ENCODE results near the gene RAD1. TPM values are rescaled to one million over a fixed set of nuclear protein-coding genes. Genes with fewer than 3 reads are reported as not detected.

Gene RAD1
- total RNA-seq, 4 donors from 2014 or later: 22.5 to 62.1 (median 39.6) TPM

GRCh38 chr5:34918025-34918424 is 2.7 kb upstream of the RAD1 start:
- Histone ChIP-seq H3K9me3 (no peaks in the 10 kb centered on the region), H3K36me3 (peaks cover 2 to 40% (median 32%) of the 10 kb centered on the region in 4 donors), H3K4me1 (peaks cover 25 to 42% (median 37%) of the 10 kb centered on the region in 4 donors), H3K27me3 (no peaks in the 10 kb centered on the region), H3K4me3 (no peak overlapping the region), H3K27ac (replicated peaks in 1 of 4) (no peak overlapping the region)
- WGBS: 91% methylated on average over 4 of the region's 4 CpGs
- TF ChIP-seq POLR2AphosphoS5 (IDR thresholded peaks at IDR 0.05) (no peak), EP300 (IDR thresholded peaks at IDR 0.05) (no peak), POLR2A (IDR thresholded peaks at IDR 0.05; ENCODE audit: low read depth) (no peak)
- TF ChIP-seq, protein P1, sequence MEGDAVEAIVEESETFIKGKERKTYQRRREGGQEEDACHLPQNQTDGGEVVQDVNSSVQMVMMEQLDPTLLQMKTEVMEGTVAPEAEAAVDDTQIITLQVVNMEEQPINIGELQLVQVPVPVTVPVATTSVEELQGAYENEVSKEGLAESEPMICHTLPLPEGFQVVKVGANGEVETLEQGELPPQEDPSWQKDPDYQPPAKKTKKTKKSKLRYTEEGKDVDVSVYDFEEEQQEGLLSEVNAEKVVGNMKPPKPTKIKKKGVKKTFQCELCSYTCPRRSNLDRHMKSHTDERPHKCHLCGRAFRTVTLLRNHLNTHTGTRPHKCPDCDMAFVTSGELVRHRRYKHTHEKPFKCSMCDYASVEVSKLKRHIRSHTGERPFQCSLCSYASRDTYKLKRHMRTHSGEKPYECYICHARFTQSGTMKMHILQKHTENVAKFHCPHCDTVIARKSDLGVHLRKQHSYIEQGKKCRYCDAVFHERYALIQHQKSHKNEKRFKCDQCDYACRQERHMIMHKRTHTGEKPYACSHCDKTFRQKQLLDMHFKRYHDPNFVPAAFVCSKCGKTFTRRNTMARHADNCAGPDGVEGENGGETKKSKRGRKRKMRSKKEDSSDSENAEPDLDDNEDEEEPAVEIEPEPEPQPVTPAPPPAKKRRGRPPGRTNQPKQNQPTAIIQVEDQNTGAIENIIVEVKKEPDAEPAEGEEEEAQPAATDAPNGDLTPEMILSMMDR (IDR thresholded peaks at IDR 0.05): no peak
- intact Hi-C loops (cut with DNase I): no loop called here
- DNase-seq (ENCODE audit: extremely low spot score): no peak

DNA sequence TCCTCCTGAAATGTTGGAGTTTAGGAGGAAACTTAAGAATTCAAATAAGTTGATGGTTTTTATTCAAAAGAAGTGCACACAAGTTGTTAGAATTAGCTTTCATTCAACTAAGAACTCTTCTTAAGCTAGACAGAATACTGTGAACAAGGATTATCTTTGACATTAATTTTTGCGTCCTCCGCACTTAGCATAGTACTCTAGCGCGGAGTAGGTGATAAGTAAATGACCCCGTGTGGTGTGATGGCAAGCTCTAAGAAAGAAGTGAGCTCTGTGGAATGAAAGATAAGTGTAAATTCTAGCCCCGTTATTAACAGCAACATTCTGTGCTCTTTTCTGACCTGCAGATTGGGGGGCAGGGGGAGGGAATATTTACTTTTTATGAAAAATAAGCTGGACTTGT is 1.2 kb upstream of the RAD1 start:
- Histone ChIP-seq H3K36me3 (peaks cover 6 to 38% (median 27%) of the 10 kb centered on the region in 4 donors), H3K9me3 (no peaks in the 10 kb centered on the region), H3K4me3 (peak overlapping the region; percentile 72 to 98 (median 95)), H3K27ac (replicated peaks in 1 of 4) (peak overlapping the region in 1 of 4 donors; percentile 85), H3K27me3 (no peaks in the 10 kb centered on the region), H3K4me1 (peaks cover 25 to 51% (median 47%) of the 10 kb centered on the region in 4 donors)
- DNase-seq (ENCODE audit: extremely low spot score): no peak
- WGBS: 33% methylated on average over 6 of the region's 6 CpGs
- no peak for TF ChIP-seq EP300 (IDR thresholded peaks at IDR 0.05)
- intact Hi-C loops (cut with DNase I): no loop called here

GRCh38 chr5:34915856-34916192 is 520 bp upstream of the RAD1 start:
- Histone ChIP-seq H3K9me3 (no peaks in the 10 kb centered on the region), H3K4me3 (peak overlapping the region; percentile 72 to 98 (median 95)), H3K36me3 (peaks cover 13 to 38% (median 27%) of the 10 kb centered on the region in 4 donors), H3K27me3 (no peaks in the 10 kb centered on the region), H3K4me1 (peaks cover 25 to 51% (median 48%) of the 10 kb centered on the region in 4 donors), H3K27ac (replicated peaks in 1 of 4) (peak overlapping the region; percentile 85 to 89 (median 88))
- intact Hi-C loops (cut with DNase I): no loop called here
- DNase-seq (ENCODE audit: extremely low spot score): no peak
- WGBS: under 1% methylated on average over 20 of the region's 20 CpGs
- TF ChIP-seq POLR2AphosphoS5 (IDR thresholded peaks at IDR 0.05) (no peak), POLR2A (IDR thresholded peaks at IDR 0.05; ENCODE audit: low read depth) (no peak)

DNA sequence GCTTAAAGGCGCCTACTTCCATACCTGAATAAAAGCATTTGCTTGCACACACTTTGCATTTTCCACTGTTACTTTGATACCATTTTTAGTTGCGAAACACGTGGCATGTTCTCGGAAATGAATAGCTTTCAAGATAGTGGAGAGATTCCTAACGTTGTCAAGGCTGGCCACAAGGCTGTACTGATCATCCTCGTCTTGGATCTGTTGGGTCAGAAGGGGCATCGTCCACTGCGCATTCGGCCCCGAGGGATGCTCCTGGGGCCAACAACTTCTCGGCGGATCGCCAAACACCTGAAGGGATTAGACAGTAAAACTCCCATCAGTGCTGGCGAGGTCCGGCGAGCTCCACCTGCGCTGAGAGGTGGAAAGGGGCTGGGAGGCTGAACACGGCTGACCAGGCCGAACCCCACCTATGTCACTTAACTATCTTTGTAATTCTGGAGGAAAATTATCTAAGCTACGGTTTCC is 599 bp downstream of the RAD1 start:
- Histone ChIP-seq H3K27ac (replicated peaks in 1 of 4) (peak overlapping the region; percentile 85 to 89 (median 88)), H3K36me3 (peaks cover 18 to 39% (median 30%) of the 10 kb centered on the region in 4 donors), H3K4me1 (peaks cover 25 to 51% (median 48%) of the 10 kb centered on the region in 4 donors), H3K9me3 (no peaks in the 10 kb centered on the region), H3K27me3 (no peaks in the 10 kb centered on the region), H3K4me3 (peak overlapping the region; percentile 72 to 98 (median 95))
- WGBS: 3% methylated on average over 19 of the region's 20 CpGs
- intact Hi-C loops (cut with DNase I): loop anchor here (5.0 kb wide), 1 partner anchor 257 kb away; the partner anchor contains the start of gene RAI14
- DNase-seq (ENCODE audit: extremely low spot score): no peak
- TF ChIP-seq POLR2AphosphoS5 (IDR thresholded peaks at IDR 0.05): no peak
- TF ChIP-seq EP300 (IDR thresholded peaks at IDR 0.05): no peak
- TF ChIP-seq, protein P1 (IDR thresholded peaks at IDR 0.05): no peak
- TF ChIP-seq POLR2A (IDR thresholded peaks at IDR 0.05; ENCODE audit: low read depth): no peak

- Histone ChIP-seq H3K4me3 (peak overlapping the region in 1 of 4 donors; percentile 9), H3K9me3 (no peaks in the 10 kb centered on the region), H3K27ac (replicated peaks in 1 of 4) (peak overlapping the region; percentile 28 to 89 (median 86)), H3K36me3 (peaks cover 35 to 49% (median 41%) of the 10 kb centered on the region in 4 donors), H3K4me1 (peaks cover 25 to 50% (median 48%) of the 10 kb centered on the region in 4 donors), H3K27me3 (no peaks in the 10 kb centered on the region)
- no peak for DNase-seq (ENCODE audit: extremely low spot score)
- intact Hi-C loops (cut with DNase I): loop anchor here (5.0 kb wide), 1 partner anchor 256 kb away; the partner anchor contains the start of gene RAI14
- 53% methylated on average over 2 of the region's 2 CpGs for WGBS
- TF ChIP-seq POLR2A (IDR thresholded peaks at IDR 0.05; ENCODE audit: low read depth) (no peak), POLR2AphosphoS5 (IDR thresholded peaks at IDR 0.05) (peak in 1 of 2 donors; percentile 30)
Measured at GRCh38 chr5:34913072-34913471, 2.2 kb downstream of the RAD1 start.

DNA sequence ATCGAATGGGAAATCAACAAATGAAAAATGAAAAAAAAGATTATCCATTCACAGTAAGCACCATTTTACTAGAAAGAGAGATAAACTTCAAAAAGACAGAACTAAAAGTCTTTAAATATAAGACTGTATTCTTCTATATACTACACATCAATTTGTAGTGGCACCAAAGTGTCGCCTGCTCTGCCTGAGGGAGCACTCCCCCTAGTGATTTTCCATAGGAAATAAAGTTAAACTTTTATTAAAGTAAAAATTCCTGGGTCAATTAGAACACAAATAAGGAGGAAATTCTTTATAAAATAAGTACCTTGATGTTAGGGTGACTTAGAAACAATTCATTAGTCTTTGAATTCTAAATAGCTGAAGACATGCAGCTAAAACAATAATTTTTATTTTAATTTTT is 9.7 kb downstream of the RAD1 start:
- TF ChIP-seq, protein P1 (IDR thresholded peaks at IDR 0.05): peak in 1 of 3 experiments; percentile 23
- TF ChIP-seq POLR2A (IDR thresholded peaks at IDR 0.05; ENCODE audit: low read depth) (no peak), EP300 (IDR thresholded peaks at IDR 0.05) (no peak)
- DNase-seq (ENCODE audit: extremely low spot score): no peak
- Histone ChIP-seq H3K4me3 (no peak overlapping the region), H3K36me3 (peaks cover 27 to 52% (median 42%) of the 10 kb centered on the region in 4 donors), H3K27me3 (no peaks in the 10 kb centered on the region), H3K9me3 (no peaks in the 10 kb centered on the region), H3K27ac (replicated peaks in 1 of 4) (no peak overlapping the region), H3K4me1 (no peaks in the 10 kb centered on the region)
- intact Hi-C loops (cut with DNase I): no loop called here
- WGBS: 88% methylated on average over 2 of the region's 2 CpGs

Data from esophagus muscularis mucosa (tissue), 4 donors.